HG03196 (cell line): Measurements from ENCODE around the gene LSAMP.

Source experiments
- ATAC-seq: cut with Tn5 transposase; IDR thresholded peaks from one replicate; pipeline ENCODE4 v1.9.1; 2021; ENCODE audit not compliant: unreplicated experiment

The LSAMP gene

DNA sequence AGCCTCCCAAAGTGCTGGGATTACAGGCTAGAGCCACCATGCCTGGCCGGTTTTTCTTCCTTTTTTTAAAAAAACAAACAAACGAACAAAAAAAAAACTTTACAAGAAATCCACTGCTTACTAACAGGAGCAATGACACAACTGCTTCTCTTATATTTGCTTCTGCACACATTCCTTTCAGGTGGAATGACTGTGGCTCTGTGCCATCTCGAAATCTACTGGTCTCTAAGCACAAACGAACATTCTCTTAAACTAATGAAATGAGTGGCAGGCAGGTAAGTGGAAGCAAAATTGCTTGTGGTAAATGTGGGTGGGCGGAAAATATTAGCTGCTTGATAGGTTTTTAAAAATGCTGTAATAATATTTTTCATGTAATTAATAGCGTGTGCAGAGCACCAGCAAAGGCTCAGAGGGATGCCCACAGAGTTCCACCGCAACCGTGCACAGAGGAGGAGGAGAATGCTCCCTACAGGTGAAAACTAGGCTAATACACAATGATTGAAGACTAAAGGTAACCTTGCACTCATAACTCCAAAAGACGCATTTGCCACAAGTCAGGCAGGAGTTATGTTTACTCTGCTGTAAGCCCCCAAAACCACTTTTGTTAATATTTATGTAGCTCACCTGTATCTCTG, 77.4 kb downstream of the LSAMP start:
- no peak for ATAC-seq

DNA sequence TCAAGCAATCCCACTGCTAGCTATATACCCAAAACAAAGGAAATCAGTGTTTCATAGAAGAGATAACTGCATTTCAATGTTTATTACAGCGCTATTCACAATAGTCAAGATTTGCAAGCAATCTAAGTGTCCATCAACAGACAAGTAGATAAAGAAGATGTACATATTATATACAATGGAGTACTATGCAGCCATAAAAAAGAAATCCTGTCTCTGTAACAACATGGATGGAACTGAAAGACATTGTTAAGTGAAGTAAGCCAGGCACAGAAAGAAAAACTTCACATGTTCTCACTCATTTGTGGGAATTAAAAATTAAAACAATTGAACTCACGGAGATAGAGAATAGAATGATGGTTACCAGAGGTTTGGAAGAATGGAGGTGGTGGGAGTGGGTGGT, 89.2 kb downstream of the LSAMP start:
- no peak for ATAC-seq

DNA sequence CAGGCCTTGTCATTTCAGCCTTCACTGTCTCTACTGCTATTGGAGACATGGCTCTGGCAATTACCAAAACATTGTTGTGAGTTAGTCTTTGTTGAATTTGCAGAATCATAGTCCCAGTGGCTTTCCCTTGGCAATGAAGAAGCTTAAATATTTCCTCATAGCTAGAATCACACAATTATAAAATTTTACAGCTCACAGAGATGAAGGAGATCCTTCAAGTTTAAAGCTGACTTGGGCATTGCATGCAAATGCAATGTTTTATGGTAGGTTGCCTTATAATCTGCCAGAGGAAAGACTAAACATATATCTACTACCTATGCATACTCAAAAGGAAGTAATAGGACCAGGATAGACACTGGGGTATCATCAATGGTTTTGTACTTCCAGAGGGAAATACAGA, 90.9 kb downstream of the LSAMP start:
- ATAC-seq, result no peak

DNA sequence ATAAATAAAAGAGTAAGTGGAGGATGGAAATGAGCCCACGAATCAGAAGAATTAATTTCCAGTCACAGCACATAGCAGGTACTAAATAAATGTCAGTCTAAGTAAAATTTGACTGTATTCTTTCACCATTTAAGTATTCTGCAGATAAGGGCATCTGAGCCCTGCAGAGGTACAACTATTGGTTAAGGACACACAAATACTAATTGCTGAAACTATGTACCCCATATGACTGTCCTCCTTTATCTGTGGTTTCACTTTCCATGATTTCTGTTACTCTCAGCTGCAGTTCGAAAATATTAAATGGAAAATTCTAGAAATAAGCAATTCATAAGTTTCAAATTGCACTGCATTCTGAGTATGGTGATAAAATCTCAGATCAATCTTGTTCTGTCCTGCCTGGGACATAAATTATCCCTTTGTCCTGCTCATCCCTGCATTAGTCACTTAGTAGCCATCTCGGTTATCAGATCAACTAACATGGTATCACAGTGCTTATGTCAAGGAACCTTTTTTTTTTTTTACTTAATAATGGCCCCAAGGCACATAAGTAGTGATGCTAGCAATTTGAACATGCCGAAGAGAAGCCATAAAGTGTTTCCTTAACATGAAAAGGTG, 95.1 kb downstream of the LSAMP start:
- no peak for ATAC-seq

DNA sequence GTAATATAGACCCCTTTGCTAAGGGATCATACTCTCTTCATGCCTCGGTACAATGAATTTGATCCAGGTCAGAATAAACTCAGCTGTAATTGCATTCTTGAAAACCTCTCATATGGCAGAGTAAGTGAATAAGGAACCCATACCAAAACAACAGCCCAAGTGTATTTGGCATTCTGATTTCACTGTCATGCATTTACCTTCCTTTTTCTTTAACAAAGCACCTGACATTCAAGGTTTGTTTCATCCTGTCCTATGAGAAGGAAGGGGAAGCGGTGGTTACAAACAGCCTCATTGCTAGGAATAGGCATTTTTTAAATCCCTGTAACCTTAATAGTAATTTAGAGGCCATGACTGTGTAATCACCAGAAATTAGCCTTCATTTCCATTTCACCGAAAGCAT, 97.1 kb downstream of the LSAMP start:
- no peak for ATAC-seq

DNA sequence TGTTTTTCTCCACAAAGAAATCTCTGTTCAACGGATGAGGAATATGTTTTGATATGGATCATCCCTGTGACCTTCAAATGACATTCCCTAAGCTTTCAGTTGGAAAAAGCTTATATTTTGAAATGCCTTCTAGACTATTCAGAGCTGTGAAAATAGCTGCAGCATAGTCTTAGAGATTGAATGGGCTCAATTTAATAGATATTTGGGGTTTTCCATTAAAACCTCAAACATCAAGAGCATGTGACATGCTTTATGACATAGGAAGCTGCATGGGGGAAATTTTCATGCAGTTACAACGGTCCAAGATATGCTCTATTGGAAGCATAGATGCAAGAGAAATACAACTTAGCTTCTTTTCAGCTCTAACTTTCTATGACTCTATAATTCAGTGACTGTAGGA, 102.8 kb downstream of the LSAMP start:
- no peak for ATAC-seq

DNA sequence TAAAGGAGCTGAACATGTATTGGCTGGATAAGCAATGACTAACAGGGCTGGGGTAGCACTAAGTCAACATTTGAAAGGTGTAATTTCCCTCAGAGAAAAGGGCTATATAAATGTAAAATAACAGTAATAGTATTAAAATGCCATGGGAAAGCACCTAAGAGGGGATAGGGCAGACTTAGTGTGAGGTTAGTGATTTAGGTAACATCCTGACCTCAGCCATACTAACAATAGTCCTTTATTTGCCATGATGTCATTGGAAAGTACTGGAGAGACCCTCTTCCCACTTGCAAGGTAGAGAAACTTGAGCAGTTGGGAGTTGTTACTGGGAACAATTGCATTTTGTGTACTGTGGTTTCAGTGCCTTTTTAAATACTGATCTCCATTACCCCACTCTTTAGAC, 103.4 kb downstream of the LSAMP start:
- ATAC-seq, result no peak

DNA sequence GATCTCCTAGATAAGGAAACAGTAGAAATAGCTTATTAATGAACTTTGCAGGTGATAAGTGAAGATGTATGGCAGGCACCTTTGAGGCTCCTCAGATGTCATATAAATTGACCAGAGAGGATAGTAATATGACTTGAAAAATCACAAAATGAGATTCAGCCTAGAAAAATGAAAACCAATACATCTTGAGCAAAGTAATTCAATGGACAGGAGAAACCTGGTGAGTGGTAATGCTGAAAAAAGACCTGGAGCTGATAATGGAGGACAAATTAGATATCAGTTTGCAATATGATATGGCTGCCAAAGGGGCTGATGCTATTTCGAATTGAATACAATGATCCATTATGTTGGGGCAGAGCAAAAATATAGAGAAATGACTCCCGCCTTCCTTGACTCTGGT, 103.9 kb downstream of the LSAMP start:
- ATAC-seq, result no peak

DNA sequence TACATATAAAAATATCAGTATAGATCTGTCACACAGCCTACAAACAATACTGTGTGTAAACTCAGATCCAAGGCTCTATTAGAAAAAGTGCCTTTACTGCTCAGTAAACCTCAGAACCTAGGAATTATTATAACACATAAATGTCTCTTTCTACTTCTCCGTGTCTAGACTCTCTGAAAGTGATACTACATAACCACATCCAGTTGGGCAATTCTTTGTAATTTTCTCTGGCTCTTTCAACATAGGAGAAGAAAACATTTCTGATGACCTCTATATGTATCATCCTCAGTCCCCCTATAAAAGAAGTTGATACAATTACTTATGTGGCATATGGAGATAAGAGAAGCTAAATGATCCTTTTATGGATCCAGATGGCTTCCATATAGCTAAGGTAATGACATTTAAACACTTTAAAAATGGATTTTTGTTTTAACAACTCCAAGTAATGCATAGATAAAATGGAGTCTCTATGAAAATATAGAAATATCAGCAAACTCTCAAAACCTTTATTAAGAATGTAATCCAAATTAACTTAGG, 104.5 kb downstream of the LSAMP start:
- ATAC-seq, result no peak

DNA sequence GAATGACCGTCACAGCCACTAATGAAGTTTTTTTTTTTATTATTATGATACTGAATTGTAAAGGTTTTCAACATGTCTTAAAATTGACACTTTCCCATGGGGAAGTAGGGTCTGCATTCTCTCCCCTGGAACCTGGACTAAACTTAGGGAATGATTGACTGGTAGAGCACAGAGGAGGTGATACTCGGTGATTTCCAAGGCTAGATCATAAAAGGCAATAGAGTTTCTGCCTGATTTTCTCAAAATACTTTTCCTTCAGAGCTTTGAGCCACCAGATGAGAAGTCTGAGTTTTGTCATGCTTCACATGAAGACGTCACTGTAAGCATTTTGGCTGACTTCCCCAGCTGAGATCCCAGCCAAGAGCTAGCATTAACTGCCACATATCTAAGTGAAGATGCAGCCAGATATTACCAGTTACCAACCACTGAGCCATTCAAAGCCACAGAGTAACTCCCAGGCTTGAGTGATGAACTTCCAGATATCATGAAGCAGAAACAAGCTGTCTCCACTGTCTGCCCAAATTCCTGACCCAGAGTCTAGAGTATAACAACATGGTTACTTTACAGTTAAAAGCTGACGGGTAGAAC, 105.8 kb downstream of the LSAMP start:
- ATAC-seq, result no peak

DNA sequence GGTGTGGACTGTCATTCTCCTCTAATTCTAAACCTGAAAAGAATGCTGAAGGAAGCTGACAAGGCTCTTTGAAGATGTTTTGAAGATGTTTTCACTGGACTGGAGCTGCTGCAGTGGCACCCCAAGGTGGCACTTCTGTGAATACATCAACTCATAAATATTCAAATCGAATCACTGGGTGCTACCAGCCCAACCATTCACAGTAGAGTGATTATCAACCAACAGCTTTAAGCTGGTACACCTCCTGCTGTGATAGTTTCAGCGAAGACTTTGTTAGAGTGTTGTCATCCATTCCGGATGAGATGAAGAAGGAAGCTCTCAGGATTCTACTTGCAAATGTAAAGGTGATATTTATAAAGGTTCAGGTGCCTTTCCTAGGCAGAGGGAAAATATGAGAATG, 106.6 kb downstream of the LSAMP start:
- no peak for ATAC-seq

DNA sequence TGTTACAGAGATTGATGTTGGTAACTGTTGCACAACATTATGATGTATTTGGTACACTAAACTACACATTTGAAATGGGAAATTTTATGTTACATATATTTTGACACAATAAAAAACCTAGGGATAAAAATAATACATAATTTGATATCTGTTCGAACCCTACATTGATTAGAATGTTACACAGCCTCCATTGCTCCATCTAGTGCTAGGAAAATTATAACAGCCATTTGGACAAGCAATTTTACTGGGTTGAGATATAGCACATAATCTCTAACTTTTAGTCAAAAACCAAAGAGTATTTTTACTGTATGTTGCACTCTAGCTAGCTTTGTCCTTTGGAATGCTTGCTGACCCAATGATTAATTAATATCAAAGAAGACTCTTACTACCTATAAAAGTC, 108.1 kb downstream of the LSAMP start:
- no peak for ATAC-seq

DNA sequence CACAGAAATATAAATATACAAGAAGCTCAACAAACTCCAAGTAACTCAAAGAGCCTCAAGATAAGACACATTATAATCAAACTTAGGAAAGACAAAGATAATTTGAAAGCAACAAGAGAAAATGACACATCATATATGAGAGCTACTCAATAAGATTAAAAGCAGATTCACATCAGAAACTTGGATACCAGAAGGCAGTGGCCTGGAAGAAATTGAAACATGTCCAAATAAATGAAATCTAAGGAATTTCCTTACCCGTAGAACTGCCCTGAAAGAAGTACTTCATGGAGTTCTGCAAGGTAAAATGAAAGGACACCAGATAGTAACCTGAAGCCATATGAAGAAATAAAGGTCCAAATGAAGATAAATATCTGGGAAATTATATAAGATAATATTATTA, 113.9 kb downstream of the LSAMP start:
- no peak for ATAC-seq

DNA sequence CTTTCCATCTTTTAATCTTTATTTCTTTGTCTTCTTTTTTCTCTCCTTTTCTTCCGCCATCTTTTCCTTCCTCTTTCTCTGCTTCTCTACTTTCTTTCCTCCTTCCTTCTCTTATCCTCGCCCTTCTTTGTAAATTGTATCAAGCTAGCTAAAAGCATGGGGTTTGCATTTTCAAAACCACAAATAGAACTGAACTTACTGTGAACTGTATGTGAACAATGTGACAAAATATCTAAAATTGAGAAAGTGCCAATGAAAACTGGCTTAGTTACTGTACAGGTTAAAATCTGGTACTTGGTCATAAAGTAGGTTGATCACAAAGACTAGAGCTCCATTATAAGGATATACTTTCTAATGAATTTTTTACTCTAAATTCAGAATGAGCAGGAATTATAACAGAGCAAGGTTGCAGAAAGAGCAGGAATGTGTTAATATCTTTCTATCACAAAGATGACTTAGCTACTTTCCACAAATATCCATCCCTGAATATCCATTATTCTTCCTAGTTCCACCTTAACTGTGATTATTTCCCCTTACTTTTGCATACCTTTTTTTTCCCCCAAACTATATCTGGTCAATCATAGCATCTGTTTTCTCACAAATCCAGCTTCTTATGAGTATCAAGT, 122.4 kb downstream of the LSAMP start:
- ATAC-seq, result no peak

DNA sequence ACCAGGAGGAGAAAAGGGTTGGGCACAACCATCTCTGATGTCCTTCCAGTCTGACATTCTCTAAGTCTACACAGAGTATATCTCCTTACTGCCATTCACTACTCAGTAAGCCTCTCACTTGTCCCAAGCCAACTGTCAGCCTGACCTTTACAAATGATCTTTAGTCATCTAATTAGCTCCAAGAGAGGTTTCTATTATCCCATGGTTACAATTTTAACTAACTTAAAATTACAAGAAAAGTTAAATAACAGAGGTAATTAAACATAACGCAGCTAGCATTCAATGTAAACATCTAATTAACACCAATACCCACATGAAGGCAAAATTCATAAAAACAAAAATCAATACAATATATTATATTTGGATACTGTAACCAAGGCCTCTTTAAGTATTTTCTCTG, 126.9 kb downstream of the LSAMP start:
- no peak for ATAC-seq

DNA sequence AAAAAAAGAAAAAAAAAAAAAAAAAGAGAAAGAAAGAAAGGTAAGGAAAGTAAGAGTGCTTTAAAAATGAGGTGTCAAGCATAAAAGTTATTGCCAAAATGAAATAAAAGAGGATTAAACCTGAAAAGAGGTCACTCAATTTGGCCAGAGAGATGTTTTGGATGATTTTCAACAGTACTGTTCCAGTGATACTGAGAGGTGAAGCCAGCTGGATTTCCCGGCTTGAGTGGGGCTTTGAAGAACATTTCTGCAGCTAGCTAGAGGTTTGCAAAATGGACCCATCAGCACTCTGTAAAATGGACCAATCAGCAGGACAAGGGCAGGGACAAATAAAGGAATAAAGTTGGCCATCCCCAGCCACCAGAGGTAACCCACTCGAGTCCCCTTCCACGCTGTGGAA, 128.5 kb downstream of the LSAMP start:
- no peak for ATAC-seq

DNA sequence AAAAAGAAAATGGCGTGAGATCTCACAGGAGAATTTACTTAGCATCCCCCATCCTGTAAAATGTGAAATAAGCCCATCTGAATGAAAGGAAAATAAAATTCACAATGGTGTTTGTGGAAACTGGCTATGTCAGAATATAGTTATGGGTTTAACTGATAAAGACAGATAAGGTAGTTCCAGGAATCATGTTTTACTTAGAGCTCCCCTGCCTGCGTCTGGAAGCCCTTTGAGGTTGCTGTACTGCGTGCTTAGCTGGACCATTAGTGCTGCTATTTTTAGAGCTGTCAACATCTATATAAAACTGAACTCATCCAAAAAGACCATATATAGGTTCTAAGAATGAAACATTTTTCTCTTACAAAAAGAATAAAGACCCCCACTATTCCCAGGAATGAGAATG, 130.8 kb downstream of the LSAMP start:
- ATAC-seq, result no peak

DNA sequence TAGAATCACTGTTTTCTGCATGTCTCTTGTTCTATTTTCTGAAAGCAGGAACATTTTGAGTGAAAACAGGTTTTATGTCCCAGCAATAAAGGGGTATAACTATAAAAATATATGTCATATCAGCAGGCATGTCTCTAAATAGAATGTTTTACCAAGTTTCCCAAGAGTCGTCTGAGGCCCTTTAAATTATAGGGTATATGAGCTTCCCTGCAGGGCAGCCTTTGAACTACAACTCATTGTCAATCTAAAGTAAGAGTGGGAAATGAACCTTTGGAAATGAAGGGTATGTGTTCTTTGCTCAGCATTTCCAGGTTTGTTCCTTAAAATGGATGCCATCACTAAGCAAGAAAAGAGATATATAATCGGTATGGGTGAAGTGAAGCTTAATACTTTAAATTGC, 138.6 kb downstream of the LSAMP start:
- no peak for ATAC-seq

DNA sequence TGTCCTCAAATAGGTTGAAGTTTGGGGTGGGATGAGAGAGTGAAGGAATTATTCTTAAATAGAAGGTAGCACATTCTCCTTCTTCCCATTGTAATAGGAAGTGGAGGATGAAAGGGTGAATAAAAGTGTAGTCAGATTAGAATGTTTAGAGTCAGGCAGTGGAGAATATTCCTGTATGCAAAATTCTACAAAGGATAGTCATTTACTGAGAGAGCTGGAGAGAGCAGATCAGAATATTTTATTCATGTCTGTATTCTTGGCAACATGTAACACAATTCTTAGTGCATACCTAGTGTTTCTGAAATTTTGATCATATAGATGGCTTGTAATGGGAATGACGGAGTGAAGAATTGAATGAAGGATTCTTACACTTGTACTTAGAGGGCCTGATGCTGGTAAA, 139.1 kb downstream of the LSAMP start:
- no peak for ATAC-seq

DNA sequence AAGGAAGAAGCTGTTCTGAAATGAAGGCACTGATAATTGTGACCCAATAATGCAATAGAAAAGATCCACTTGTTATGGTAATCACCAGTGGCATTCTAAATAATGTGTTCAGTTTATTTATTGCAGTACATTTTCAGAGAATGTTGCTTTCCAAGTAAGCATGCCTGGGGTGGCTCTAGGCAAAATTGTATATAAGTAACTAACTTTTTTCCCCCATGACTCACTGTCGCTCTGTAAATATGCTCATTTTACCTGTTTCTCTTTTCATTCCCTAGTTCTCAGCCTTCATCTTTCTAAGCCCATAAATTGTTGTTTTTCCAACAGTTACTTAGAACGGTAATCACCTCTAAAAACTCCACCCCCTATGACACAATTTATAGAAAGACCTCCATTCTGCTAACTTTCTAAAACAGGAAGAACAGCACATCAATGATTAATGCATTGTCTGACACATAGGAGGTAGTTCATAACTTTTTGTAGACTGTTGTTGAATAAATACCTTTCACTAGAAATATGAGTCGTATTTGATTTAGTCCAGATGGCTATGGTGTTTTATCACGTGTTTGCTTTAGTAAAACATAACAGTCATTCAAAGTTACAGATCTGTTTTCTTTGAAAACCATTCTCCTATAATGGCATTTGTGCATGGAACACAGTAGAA, 143.1 kb downstream of the LSAMP start:
- no peak for ATAC-seq

DNA sequence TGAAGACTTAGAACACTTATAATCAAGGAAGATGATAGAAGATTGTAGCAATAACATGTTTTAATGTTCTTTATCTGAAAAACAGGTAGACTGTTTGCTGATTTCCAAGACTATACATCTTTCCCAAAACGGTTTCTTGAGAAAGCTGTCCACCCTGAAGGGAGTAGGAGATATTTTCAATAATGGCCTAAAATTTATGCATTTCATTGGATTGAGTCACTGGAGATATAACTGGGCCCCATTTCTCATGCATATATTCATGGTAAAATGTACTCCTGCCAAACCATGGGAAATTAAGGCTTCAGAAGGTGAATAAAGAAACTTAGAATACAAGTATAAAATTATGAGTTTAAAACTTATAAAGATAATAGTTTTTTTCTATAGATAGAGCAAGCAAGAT, 143.9 kb downstream of the LSAMP start:
- ATAC-seq, result no peak

DNA sequence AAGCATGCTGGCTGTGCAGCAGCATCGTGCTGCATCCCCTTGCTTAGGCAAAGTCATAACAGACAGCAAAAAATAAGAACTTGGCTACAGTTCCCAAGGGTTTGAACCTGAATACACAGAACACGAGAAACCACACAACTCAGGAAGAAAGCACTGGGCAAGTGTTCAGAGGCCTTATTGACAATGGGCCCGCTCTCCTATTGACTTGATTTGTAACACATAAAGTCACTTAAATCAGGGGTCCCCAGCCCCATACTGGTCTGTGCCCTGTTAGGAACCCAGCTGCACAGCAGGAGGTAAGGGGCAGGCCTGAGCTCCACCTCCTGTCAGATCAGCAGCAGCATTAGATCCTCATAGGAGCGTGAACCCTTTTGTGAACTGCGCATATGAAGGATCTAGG, 145.1 kb downstream of the LSAMP start:
- ATAC-seq, result no peak
